ENCODE data around the gene BCL2.
"Not testable (repeated sequence)": the region's sequence is repeated elsewhere in the genome, so short reads cannot be mapped to it uniquely, and the experiment has no call there.

Gene BCL2

DNA sequence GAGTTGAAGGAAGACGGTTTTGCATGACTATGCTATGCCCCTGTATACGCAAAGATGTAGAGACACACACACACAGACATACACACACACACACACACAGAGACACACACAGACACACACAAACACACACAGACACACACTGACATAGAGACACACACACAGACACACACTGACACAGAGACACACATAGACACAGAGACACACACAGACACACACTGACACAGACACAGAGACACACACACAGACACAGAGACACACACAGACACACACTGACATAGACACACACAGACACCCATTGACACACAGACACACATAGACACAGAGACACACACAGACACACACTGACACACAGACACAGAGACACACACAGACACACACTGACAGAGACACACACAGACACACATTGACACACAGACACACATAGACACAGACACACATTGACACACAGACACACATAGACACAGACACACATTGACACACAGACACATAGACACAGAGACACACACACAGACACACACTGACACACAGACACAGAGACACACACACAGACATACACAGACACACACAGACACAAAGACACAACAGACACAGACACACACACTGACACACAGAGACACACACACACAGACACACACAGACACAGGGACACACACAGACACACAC lies 121.3 kb downstream of the BCL2 start:
- DNase-seq, result no peak

- peak; percentile 62 for DNase-seq
Measured at GRCh38 chr18:63197246-63197869, 122.2 kb downstream of the BCL2 start.

GRCh38 chr18:63195326-63196159 lies 124.0 kb downstream of the BCL2 start:
- no peak for DNase-seq

GRCh38 chr18:63192885-63193349 lies 126.7 kb downstream of the BCL2 start:
- DNase-seq, result peak; percentile 36

- no peak for DNase-seq
Measured at GRCh38 chr18:63192126-63192884, 127.3 kb downstream of the BCL2 start.

GRCh38 chr18:63191413-63191812 lies 128.2 kb downstream of the BCL2 start:
- DNase-seq, result no peak

- not testable (repeated sequence) for DNase-seq
Measured at GRCh38 chr18:63190838-63191237, 128.7 kb downstream of the BCL2 start.

- no peak for DNase-seq
Measured at GRCh38 chr18:63189817-63190216, 129.8 kb downstream of the BCL2 start.

DNA sequence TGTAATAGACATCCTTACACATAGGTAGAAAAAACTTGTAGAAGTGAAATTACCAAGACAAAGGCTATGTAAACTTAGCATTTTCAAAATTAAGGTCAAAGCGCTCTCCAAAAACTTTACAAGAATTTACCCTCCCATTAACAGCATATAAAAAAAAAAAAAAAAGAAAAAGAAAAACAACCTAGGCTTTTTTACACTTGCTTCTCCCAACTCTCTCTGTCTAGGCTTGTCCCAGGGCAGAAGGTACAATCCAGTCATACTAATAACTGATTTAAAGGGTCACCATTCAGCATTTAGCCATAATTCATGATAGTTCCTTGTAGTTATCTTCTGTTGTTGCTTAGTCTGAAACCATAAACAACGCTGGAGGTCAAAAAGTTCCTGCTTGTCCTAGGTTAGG lies 130.5 kb downstream of the BCL2 start:
- DNase-seq, result no peak

DNA sequence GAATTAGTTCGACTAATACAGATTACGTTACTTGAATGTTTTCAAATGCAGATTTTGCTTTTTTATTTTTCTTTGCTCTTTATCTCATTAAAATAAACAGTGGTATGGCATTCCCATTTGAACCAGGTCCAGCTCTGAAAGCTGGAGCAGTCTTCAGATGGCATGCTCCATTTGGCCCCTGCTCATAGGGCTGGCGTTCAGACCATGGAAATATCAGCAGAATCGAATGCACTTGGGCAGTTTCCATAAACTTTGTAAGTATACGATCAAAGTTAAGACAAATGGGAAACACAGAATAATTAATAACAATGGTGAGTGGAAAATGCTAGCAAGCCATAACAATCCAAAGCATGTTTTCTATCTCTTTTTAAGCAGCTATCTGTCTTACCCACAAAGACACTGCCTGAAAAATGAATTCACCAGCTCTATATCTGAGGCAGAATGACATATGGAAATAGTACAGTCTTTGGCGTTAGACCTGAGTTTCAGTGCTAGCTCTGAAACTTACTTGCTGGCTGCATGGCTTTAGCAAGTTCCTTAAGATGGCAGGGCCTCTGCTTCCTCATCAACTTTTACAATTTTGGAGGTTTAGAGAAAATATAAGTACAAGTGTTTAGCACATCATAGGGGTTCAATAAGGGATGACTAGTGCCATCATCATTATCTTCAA lies 131.6 kb downstream of the BCL2 start:
- DNase-seq, result no peak

- no peak for DNase-seq
Measured at GRCh38 chr18:63187223-63187574, 132.4 kb downstream of the BCL2 start.

DNA sequence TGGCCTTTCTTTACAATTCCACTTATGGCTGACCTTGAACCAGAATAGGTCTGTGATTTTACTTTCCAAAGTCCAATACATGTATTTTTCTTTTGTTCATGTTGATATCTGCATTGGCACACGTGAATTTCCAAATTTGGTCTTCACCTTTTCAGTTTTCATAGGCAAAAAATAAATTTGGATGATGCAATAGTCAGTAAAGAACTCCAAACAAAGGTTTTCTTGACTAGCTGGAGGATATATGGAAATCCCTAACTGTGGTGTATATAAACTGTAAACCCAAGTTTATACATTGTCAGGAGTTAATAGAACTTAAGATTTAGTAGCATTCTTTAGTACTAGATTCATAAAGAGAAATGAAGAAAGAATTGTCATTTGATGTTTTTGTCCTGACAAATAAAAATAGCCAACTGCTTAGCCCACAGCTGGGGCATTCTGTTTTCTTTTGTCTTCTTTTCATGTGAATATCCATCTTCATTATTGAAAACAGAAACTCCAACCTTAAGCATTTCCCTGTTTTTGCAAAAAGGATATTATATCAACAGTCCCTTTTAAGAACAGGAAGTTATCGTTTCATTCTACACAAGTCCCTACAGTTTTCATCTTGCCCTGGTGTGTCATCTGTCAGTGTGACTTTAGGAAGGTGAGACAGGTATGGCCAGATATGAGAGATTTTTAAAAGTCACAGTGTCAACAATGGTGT lies 132.9 kb downstream of the BCL2 start:
- DNase-seq, result no peak

- DNase-seq, result no peak
Measured at GRCh38 chr18:63185984-63186383, 133.6 kb downstream of the BCL2 start.

GRCh38 chr18:63183952-63184770 lies 135.4 kb downstream of the BCL2 start:
- DNase-seq, result no peak

DNA sequence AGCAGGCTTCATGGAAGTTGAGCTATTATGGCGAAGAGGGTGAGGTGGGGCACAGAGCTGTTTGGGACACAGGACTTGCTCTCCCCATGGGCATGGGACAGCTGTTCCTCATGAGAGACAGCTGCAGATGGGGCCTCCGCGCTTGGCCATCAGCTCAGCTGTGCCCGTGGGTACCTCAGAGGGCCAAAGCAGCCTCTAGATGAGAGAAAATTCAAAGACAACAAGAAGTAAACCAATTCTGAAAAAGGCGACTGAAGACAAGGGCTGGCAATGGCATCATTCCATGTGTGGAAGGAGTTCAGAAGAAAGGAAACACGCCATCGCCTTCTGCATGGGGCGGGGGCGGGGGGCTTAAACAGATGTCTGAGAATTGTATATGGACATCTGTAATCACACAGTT lies 136.2 kb downstream of the BCL2 start:
- DNase-seq, result no peak

- DNase-seq, result peak; percentile 20
Measured at GRCh38 chr18:63182861-63183260, 136.7 kb downstream of the BCL2 start.

- no peak for DNase-seq
Measured at GRCh38 chr18:63182310-63182772, 137.2 kb downstream of the BCL2 start.

GRCh38 chr18:63181706-63182309 lies 137.8 kb downstream of the BCL2 start:
- DNase-seq, result no peak

DNA sequence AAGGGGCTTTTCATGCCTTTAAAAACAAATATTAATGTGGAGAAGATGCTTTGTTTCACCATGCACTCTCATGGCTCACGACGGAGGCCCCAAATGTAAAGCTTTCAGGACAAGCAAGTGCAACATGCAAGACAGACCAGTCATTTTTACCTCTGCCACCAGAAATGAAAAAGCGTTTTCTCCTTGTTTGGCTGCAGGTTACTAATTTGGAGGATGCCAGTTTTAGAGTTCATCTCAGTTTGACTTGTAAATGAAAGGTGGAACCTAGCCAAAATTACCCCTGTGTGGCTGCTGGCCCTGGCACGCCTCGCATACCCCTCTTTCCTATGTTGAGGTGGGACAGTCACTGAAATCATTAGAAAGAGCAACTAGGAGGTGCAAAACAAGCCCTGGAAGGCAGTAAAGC lies 138.6 kb downstream of the BCL2 start:
- no peak for DNase-seq

DNA sequence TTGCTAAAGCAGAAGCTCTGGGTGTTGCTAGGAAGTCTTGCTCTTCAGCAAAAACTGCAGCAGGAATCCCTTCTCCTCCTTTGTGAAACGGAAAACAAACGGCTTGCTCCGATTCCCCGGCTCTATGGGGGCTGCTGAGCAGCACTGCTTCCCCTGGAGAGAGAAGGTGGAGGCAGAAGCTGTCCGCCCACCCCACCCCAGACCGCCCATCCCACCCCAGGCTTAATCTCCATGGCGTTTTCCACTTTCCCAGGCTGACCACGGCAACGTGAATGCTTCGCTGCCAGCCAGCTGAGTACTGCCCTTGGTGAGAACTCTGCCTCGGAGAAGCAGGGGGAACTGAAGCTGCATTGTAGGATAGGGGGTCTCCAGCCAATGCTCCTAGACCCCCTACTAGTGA lies 139.2 kb downstream of the BCL2 start:
- no peak for DNase-seq
